ENCODE data around the gene DHFR.

DNA sequence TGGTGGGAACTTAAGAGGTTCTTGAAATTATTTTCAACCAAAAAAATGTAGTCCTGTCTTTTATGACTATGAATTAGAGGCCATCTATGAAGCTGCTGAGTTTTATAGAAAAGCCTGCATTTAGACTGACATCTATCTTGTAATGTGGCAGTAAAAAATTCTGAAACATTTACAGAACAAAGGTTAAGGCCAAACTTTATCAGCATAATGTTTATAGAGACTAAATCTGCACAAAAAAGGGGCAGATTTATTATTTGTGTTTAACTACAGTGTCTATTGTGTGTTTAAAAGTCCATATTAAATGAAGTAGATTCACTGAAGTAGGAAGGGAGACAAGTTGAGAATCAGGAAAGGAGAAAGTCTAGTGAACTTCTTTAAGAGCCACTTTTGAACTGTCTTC, 47.4 kb downstream of the DHFR start:
- TF ChIP-seq, protein P1, sequence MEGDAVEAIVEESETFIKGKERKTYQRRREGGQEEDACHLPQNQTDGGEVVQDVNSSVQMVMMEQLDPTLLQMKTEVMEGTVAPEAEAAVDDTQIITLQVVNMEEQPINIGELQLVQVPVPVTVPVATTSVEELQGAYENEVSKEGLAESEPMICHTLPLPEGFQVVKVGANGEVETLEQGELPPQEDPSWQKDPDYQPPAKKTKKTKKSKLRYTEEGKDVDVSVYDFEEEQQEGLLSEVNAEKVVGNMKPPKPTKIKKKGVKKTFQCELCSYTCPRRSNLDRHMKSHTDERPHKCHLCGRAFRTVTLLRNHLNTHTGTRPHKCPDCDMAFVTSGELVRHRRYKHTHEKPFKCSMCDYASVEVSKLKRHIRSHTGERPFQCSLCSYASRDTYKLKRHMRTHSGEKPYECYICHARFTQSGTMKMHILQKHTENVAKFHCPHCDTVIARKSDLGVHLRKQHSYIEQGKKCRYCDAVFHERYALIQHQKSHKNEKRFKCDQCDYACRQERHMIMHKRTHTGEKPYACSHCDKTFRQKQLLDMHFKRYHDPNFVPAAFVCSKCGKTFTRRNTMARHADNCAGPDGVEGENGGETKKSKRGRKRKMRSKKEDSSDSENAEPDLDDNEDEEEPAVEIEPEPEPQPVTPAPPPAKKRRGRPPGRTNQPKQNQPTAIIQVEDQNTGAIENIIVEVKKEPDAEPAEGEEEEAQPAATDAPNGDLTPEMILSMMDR (IDR thresholded peaks at IDR 0.05), result no peak
- TF ChIP-seq ZFX (IDR thresholded peaks at IDR 0.05; ENCODE audit: borderline replicate concordance), result no peak
